ENCODE data around the gene CPS1.

The CPS1 gene

DNA sequence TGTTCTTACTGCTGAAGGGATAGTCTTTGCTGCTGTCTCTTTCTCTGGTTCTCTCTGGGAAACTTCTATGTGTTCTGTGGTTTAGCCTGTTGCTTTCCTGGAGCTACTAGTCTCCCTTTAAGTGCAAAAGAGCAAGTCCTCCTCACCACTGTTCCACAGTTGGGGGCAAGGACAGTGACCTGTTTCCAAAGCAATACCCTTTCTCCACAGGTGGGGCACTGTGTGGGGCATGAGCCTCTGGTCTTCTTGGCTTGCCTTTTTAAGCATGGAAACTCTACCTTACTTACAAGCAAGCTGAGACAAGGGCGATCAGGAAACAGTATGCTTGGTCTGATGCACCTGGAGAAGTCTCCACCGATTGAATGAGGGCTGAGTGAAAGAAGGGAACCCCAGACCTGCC lies 156.7 kb downstream of the CPS1 start:
- no peak for DNase-seq

DNA sequence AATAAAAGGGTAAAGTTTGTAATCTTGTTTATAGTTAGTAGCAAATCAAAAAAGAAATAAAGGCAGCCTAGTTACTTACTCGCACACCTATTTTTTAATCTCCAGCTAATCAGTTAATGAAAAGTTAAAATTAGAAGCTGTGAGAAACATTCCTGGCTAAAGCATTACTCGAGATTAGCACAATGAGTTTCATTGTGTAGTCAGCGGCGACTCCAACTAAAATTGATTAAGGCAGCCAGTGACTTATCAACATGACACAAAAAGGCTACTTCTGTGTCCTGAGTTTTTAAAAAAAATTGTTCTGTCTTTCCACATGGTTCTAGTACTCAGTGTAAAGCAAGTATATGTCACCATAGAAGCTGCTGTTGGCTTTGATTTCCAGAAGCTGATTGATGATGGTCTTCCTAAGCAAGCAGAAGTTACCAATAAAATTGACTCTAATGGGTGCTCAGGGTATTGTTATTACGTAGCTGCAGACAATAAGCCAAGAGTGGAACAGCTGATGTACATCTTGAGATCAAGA lies 159.2 kb downstream of the CPS1 start:
- DNase-seq: no peak

DNA sequence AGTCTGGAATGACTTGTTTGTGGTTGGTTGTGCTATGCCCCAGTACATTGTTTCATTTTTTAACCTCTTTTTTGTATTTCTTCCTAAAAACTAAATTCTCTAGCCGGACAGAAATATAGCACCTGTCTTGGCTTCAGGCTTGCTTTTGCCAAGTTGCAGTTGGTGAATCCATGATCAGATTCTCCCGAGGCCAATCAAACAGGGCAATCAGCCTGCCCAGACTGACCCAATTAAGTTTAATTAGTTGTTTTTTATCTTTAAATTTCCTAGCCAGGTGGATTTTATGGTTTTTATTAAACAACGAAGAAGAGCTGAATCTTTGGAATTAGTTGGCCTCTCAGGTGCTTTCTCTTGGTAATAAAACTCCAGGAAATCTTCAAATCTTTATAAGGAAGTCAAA lies 162.1 kb downstream of the CPS1 start:
- DNase-seq: no peak

DNA sequence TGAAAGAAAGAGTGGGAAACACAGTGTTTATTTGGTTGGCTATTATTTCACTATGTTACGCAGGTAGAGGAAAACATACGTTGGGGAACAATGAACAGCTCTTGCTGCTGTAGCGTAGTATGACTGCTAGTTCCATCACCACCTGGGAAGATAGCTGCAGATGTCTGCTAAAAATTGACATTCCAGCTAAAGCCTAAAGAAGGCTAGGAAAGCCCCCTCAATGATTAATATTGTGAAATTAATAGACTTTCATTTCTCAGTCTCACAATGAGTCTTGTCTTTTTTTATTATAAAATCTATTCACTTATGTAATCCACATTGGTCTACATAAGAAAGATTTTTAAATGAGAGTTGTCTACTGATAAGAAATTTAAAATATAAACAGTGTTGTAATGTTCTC lies 165.7 kb downstream of the CPS1 start:
- no peak for DNase-seq

DNA sequence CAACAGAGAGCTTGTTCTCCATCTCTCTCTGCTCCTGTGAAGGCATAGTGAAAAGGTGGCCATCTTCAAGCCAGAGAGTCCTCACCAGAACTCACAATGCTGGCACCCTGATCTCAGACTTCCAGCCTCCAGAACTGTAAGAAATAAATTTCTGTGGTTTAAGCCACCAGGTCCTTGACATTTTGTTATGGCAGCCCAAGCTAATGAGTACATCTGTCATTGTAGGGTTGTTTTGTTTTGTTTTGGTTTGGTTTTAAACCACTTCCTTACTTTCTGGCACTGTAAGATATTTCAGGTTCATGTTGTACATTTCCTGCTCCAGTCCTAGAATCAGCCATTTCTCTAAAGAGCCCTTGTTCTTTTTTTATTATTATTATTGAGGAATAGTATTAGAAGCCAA lies 171.2 kb downstream of the CPS1 start:
- no peak for DNase-seq
